Choroid plexus epithelial cell (primary cell): Measurements from ENCODE around the gene HSD11B1.
A peak's percentile ranks its signal among the peaks of the same experiment; 100 is the strongest.

Experiments
- DNase-seq: peaks from one replicate; pipeline ENCODE4 v3.0.0-alpha.2; 2010; ENCODE audit warnings: low read depth
- H3K4me3 ChIP-seq: 2 replicates; pipeline ENCODE4 v1.5.1; 2011; ENCODE audit warnings: low read depth, mild to moderate bottlenecking, control low read depth, low read length, moderate library complexity
- CTCF ChIP-seq: conservative IDR thresholded peaks from 2 replicates; pipeline ENCODE4 v1.5.1; 2011; ENCODE audit warnings: low read depth, mild to moderate bottlenecking, control low read depth, inconsistent platforms, low read length, moderate library complexity

HSD11B1 gene

GRCh38 chr1:209723756-209724693, 19.4 kb downstream of the HSD11B1 start:
- no peak for TF ChIP-seq CTCF
- DNase-seq, result no peak
- no peak overlapping the region for H3K4me3 ChIP-seq

- TF ChIP-seq CTCF, result no peak
- no peak overlapping the region for H3K4me3 ChIP-seq
- DNase-seq, result no peak
These were observed 22.6 kb downstream of the HSD11B1 start for GRCh38 chr1:209727286-209727685.

- TF ChIP-seq CTCF, result no peak
- DNase-seq, result no peak
- H3K4me3 ChIP-seq, result no peak overlapping the region
These were observed 23.1 kb downstream of the HSD11B1 start for GRCh38 chr1:209727785-209728184.

- no peak overlapping the region for H3K4me3 ChIP-seq
- no peak for DNase-seq
- no peak for TF ChIP-seq CTCF
These were observed 23.8 kb downstream of the HSD11B1 start for GRCh38 chr1:209728466-209728865.

- DNase-seq, result no peak
- no peak overlapping the region for H3K4me3 ChIP-seq
- no peak for TF ChIP-seq CTCF
These were observed 24.8 kb downstream of the HSD11B1 start for GRCh38 chr1:209729436-209729835.

GRCh38 chr1:209732725-209733124, 28.1 kb downstream of the HSD11B1 start:
- H3K4me3 ChIP-seq, result no peak overlapping the region
- DNase-seq, result peak; percentile 35
- TF ChIP-seq CTCF, result no peak
